Left colon (tissue), 2 donors: ENCODE results near the gene FAM221B. TPM values are rescaled to one million over a fixed set of nuclear protein-coding genes. Genes with fewer than 3 reads are reported as not detected.
A peak's percentile ranks its signal among the peaks of the same experiment; 100 is the strongest.

Experiments
- ATAC-seq: fragments of 200-7000 bp; cut with Tn5 transposase; one replicate; pipeline ENCODE4 v1.9.1; 2020; ENCODE audit warnings: mild to moderate bottlenecking, moderate library complexity
- DNase-seq, 2 donors: peaks; one replicate each; pipeline ENCODE4 v3.0.0-alpha.2; 2020
- intact Hi-C, 2 donors: fragments of 100-400 bp; cut with DNase I in 1 of 2; cut with micrococcal nuclease in 1 of 2; formaldehyde crosslinking; loops; one replicate each; pipeline versions ENCODE4 v1.11.2 to v1.14.0; 2022; cut with DNase I, micrococcal nuclease
- long read RNA-seq: library from polyadenylated mRNA; unstranded; transcript quantifications from one replicate; pipeline ENCODE4 v2.0.0, GENCODE V29; 2021
- total RNA-seq, 2 donors: library from RNA; stranded (reverse); fragmentation: NEBNext Ultra II Directional; extraction: Animal tissue kit (Norgen Biotek cat#: 25700); gene quantifications; one replicate each; pipeline ENCODE4 v1.2.1, GENCODE V29; 2021
- donor health status: DM: no; HTN: no; CAD: no.
- donor health status: DM: yes; HTN: yes; CAD: no.

Gene FAM221B, protein sequence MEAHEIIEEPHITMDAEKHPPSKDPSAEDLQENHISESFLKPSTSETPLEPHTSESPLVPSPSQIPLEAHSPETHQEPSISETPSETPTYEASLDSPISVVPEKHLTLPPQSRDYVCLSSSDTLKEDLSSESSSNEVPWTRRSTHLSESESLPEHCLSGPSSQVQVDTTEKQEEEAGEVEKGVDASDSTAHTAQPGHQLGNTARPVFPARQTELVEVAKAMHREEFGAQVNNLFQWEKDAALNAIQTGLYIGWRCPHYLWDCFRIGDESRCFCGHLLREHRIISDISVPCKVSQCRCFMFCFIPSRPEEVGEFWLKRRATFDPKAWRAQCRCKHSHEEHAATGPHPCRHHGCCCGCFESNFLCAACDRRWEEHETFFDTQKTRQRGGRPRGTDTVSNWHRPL
- under 1 TPM in 1 of 2 donors, not detected in 1; 0.28 TPM for total RNA-seq
- long read RNA-seq, partial matches to known transcripts = 1 of 1 reads
- long read RNA-seq, other reads (novel, unspliced or antisense) = 0 of 1 reads

DNA sequence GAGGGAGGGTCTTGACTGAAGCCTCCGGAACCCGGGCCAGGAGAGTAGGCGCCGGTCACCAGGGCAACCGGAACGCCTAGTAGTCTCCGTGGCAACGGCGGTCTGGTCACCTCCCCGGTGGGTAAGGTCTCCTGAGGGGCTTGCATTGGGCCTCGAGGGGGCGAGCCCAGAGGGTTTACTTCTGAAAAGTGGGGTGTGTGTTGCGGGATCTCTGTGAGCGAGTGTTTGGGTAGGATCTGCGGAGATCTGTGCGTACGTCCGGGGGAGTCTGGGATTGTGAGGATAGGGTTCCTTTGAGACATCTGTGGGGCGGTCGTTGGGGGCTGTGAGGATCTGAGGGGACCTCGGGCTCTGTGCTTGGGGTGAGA lies at the start of gene FAM221B:
Gene FAM221B (minus strand): TSS at position 17 of the 368 bp plus-strand sequence. CDS start 2,571 bp downstream, outside the sequence.
- DNase-seq (peak; percentile 48 to 70), ATAC-seq (peak; percentile 4)
- intact Hi-C loops = no loop called here

DNA sequence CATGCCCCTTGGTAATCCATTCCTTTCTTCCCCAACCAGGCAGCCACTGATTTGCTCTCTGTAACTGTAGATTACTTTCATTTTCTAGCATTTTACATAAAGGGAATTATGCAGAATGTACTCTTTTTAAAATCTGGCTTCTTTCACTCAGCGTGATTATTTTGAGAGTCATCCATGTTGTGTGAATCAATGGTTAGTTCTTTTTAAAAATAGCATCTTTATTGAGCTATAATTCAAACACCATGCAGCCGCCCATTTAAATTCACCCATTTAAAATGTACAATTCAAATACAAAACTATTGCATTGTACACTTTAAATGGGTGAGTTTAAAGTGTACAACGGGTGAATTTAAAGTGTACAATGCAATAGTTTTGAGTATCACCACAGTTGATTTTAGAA lies 44.0 kb upstream of the FAM221B start:
- intact Hi-C loops = no loop called here
- DNase-seq (no peak), ATAC-seq (no peak)

DNA sequence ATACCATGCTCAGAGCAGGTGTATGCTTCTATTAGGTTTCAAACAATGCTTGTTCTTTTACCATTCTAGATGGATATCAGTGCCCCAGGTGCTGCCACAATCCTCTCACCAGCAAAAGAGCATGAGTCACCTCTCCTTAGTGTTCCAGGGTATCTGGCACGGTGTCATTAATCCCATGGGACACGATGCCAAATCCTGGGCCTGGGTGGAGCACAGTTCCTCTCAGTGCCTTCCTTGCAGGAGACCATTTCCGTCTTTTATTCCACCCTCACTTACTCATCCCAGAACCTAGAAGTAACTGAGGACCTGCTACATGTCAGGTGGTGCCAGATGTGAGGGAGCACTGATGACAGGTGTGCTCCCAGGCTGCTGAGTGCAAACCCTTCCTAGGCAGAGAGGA lies 43.0 kb upstream of the FAM221B start:
- intact Hi-C loops = no loop called here
- no peak for DNase-seq
- no peak for ATAC-seq

DNA sequence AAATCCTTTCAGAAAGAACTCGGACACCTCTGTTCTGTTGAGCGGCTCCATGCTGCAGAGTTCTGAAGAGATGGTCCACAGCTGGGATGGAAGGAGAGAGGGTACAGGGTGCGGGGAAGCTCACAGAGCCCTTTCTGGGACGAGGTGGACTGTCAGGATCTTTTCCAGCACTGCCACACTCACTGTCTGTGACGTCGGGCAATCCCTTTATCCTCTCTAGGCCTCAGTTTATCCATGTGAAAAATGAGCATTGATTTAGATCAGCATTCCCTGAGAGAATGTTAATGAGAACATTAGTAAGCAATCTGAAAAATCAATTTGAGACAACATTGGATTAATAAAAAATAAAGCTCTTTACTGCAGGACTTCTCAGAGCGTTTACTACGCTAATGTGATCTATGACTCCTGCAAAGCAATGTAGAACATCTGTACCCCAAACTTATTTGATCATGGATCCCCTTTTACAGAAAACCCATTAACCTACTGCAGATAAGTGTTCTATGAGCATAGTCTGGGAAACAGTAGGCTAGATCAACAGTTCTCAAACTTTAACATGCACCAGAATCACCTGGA lies 41.9 kb upstream of the FAM221B start, which contains the start of gene OR13J1:
Gene OR13J1 (minus strand): TSS at position 51 of the 573 bp plus-strand sequence. CDS start 0 bp downstream, at position 51.
- ATAC-seq (no peak), DNase-seq (no peak)
- intact Hi-C loops = no loop called here

DNA sequence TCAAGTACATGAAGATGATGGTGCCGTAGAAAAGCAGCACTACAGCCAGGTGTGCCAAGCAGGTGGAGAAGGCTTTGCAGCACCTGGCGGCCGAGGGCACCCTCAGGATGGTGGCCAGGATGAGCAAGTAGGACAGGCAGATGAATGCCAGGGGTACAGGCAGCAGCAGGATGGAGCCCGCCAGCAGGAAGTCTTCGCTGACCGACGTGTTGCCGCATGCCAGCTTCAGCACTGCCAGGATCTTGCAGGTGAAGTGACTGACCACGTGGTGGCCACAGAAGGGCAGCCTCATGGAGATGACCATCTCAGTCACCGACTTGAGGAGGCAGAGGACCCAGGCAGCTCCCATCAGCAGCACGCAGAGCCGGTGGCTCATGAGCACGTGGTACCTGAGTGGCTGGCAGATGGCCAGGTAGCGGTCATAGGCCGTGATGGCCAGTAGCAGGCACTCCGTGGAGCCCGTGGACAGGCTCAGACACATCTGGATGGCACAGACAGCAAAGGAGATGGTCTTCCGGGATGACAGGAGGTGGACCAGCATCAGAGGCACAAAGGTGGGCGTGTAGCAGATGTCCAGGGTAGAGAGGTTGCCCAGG lies 41.2 kb upstream of the FAM221B start:
- ATAC-seq = no peak
- no peak for DNase-seq
- intact Hi-C loops = loop anchor here in 1 of 2 donors (10.0 kb wide), 1 partner anchor 75 kb away; the partner anchor contains the start of gene NPR2

DNA sequence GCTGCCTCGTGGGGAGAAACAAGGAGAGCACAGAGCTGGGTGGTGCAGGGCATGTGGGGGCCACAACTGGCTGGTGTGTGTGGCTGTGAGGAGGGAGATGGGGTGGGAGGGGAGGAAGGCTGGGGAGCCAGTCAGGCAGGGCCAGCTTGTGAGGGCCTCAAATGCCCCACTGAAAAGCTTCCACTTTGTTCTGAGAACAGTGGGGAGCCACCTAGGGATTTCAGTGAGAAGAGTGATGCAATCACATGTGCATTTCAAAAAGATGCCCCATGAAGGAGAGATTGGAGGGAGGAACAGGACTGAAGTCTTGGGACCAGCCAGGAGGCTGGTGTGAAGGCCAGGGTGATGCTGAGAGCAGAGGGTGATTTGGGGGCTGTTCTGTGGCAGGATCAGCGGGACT lies 40.4 kb upstream of the FAM221B start:
- DNase-seq (no peak), ATAC-seq (no peak)
- intact Hi-C loops = loop anchor here in 1 of 2 donors (10.0 kb wide), 1 partner anchor 74 kb away; the partner anchor contains the start of gene NPR2

DNA sequence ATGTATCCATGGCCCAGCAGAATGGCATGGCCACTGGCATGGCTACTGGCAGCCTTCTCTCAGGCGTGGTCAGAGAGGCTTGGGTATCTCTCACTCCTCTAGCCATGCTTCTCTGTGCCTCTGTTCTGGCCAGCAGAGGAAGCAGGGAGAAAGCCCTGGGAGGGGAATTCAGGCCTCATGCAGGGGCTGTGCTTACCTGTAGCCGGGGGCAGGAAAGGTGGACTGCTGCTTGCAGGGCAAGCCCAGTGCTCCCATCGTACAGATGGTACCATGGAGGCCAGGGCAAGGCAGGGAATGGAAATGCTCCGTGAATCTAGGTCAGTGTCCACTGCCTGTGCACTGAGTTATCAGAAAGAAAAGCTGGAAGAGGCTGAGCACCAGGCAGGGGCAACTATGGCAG lies 39.0 kb upstream of the FAM221B start:
- no peak for ATAC-seq
- DNase-seq = no peak
- intact Hi-C loops = loop anchor here in 1 of 2 donors (10.0 kb wide), 1 partner anchor 73 kb away; the partner anchor contains the start of gene NPR2

DNA sequence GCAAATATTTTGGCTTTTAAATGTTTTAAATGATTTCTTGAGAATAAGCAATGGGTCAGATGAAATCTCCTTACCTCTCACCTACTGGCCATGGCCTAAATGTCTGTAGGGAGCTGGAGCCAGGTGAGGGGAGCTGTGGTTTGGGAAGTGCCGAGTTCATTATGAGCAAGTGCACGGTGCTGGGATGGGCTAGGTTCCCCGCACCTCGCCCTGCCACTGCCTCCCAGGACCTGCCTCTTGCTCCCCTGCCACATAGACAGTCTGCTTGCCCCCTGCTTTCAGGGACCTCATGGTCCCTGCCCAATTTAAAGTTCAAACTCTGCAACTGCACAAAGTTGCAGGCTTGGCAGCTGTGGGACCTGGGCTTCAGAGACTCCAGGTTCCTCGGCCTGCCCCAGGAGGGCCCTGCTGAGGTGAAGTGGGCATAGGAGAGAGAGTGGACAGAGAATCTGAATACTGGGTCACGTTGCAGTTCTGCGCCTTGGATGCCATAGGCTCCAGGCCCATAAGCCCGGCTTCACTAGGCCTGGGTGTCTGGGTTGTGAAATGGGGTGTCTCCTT lies 36.2 kb upstream of the FAM221B start:
- intact Hi-C loops = loop anchor here in 1 of 2 donors (10.0 kb wide), 1 partner anchor 70 kb away; the partner anchor contains the start of gene NPR2
- ATAC-seq = no peak
- no peak for DNase-seq

DNA sequence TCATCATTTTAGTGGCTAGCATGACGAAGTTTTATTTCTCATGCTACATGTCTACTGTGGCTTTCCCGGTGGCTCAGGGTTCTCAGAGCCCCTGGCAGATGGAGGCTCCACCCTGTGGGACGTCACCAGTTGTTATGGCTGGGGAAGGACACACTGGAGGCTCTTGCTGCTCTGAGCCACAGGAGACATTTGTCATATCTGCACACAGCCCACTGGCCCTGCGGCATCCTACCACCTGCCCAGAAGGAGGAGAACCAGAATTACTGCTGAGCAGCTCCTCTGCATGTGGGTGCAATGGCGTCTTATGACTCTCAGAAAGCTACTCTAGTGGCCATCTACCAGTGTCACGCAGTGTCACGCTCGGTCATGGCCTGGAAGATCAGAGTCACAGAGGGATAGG lies 35.1 kb upstream of the FAM221B start:
- intact Hi-C loops = loop anchor here in 1 of 2 donors (10.0 kb wide), 1 partner anchor 69 kb away; the partner anchor contains the start of gene NPR2
- ATAC-seq (no peak), DNase-seq (no peak)

DNA sequence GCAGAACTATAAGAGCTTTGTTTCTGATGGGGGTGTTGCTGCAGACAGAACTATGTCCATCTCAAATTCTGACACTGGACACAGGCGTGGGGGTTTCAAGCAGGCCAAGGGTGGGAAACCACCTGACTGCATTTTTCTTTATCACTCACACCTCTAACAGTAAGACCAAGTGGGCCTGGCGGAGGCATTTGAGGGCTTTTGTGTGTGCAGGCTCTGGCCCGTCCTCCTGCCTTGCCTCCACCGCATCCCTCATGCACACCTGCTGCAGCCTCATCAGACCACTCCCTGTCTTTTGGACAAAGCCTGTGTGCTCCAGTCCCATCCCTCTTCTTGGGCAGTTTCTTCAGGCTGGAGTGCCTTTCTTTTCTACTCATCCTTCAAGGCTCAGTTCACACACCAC lies 33.8 kb upstream of the FAM221B start:
- no peak for ATAC-seq
- no peak for DNase-seq
- intact Hi-C loops = loop anchor here in 1 of 2 donors (10.0 kb wide), 1 partner anchor 68 kb away; the partner anchor contains the start of gene NPR2

DNA sequence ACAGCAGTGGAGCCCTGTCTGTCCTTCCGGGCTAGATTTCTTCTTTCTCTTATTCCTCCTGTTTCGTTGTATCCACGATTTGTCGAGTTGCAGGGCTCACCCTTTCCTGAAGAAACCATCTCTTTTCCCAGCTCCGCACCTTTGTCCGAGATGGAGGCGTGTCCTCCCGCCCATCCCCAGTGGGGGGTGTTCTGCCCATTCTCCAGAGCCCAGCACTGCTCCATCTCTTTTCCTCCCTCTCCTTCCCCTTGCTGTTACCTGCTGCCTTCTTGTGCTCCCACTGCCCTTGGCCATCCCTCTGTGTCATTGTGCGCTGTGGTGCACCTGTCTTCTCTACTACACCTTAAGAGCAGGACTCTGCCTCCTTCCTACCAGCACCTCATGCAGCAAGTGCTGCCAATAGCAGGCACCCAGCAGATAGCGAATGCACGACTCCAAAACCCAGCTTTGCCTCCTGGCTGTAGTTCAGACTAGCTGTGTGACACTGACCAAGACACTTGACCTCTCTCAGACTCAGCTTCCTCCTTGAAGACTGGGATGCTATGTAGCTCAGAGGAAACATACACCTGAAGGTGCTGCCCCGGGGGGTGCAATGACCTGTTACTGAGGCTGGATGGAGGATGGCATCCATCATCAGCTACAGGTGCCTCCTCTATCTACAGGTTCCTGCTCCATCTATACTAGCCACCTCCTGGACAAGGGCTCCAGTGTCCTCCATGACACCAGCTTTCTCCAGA lies 32.8 kb upstream of the FAM221B start:
- ATAC-seq (peak; percentile 19), DNase-seq (no peak)
- intact Hi-C loops = loop anchor here in 1 of 2 donors (10.0 kb wide), 1 partner anchor 67 kb away; the partner anchor contains the start of gene NPR2

DNA sequence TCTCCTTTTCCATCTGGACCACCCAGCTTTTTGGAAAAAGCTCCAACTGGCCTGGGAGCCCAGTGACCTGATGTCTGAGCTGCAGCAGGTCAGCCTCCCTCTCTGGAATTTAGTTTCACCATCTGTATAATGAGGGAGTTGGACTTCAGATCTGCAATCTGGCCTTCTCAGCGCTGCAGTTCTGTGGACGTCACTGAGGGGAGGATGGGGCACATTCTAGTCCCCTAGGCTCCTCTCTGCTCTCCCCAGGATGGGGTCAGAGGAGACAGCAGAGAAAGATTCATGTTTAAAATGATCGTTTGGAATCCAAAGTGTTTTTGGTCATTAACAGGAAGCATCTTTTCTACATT lies 31.4 kb upstream of the FAM221B start:
- no peak for DNase-seq
- intact Hi-C loops = loop anchor here in 1 of 2 donors (10.0 kb wide), 1 partner anchor 65 kb away; the partner anchor contains the start of gene NPR2
- ATAC-seq = no peak

DNA sequence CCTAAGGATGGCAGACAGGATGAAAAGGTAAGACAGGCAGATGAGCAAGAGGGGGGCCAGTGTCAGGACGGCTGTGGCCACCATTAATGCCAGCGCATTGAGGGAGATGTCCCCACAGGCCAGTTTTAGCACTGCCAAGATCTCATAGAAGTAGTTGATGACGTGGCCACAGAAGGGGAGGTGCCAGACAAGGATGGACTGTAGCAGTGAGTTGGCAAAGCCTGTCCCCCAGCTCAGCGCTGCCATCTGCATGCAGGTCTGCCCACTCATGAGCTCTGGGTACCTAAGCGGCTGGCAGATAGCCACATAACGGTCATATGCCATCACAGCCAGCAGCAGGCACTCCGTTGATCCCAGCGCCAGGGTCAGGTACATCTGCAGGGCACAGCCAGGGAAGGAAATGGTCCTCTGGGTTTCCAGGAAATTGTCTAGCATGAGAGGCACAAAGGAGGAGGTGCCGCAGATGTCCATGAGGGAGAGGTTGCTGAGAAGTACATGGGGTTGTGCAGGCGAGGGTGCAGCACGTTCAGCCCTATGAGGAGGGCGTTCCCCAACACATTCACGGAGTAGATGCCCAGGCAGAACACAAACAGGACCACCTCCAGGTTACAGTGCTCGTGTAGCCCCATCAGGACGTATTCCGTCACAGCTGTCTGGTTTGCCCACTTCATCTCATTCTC lies 30.9 kb upstream of the FAM221B start:
- ATAC-seq = peak; percentile 39
- intact Hi-C loops = no loop called here

DNA sequence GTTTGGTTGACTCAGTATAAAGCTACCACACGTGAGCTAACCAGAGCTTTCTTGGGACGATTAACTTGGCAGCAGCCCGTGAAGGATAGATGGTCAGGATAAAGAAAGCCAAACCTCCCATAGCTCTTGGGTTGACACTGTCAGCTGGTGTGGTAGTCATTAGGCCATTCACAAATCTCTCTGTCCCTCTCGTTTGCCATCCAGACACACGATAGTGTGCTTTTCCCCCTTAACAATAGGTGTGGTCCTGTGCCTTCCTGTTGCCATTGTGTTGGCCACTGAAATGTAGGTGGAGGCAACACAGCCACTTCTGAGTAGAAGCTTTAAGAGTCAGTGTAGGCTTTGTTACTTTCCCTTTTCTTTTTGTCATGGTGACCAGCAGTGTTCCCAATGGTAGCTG lies 29.9 kb upstream of the FAM221B start:
- DNase-seq (no peak), ATAC-seq (no peak)
- intact Hi-C loops = no loop called here

More for the DNA sequence above, 30.9 kb upstream of the FAM221B start:
- no peak for DNase-seq

DNA sequence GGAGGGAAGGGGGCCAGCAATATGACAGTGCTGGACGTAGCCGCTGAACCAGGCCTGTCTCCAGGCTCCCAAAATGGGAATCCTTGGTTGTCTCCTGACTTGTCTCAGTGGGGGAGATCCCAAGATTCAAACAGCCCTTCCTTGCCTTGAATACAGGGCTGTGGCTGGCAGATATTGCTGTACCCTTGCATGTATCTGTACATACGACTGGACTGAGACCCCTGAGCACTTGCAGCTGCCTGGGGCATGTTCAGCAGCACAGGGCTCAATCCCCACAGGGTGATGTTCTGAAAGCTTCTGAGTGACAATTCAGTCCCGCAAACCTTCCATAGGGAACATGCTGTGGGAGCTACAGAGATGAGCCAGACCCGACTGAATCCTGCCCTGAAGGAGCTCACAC lies 28.4 kb upstream of the FAM221B start:
- ATAC-seq = no peak
- no peak for DNase-seq
- intact Hi-C loops = no loop called here

DNA sequence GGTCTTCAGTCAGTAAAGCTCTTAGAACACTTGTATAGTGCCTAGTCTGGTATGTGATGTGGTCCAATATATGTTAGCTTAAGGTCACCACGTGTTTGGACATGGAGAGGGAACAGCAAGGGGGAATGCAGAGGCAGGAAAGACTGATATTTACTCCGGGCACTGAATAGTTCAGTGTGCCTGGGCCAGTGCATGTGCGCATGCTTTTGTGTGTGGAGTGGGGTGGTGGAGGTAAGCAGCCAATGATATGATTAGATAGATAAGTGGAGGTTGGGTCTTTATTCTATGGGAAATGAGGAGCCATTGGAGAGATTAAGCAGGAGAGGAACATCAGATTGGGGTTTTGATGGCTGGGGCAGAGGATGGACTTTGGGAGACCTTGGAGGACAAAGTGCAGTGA lies 27.7 kb upstream of the FAM221B start:
- DNase-seq = no peak
- intact Hi-C loops = no loop called here

DNA sequence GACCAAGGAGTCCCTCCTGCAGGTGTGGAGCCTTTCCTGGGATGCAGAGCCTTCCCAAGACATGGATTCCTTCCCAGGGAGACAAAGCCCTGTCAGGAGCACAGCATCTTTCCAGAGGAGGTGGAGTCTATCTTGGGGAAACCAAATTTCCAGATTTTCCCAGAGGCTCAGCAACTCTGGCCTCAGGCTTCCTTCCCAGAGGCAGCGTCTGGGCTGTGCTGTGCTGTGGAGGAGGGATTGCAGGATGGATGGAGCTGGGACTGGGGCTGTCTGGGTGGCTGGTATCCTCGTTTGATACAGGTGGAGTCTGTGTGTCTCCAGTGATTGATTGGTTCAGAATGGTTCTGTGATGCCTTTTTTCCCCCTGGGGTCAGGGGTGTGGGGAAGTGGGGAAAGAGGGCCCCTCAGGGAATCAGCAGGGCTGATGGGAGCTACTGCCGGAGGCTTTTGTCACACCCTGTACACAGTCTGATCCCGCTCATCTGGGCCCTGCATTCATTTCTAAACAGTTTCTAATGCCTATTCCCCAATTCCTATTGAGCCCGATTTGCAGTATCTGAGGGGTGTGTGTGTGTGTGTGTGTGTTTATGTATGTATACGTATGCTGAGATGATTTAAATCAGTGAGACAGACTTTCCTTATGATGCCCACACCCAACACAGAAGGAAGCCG lies 25.7 kb upstream of the FAM221B start:
- intact Hi-C loops = no loop called here

More for the DNA sequence above, 27.7 kb upstream of the FAM221B start:
- ATAC-seq = no peak

More for the DNA sequence above, 25.7 kb upstream of the FAM221B start:
- ATAC-seq (no peak), DNase-seq (no peak)
